ENCODE measurements around the gene PPIE.

- TF ChIP-seq EZH2 (IDR thresholded peaks at IDR 0.05; ENCODE audit: borderline replicate concordance, low read depth, low read length, poor library complexity, severe bottlenecking) (no peak), CTCF (conservative IDR thresholded peaks at IDR 0.05; ENCODE audit: low read depth, low read length) (no peak)
Observed at GRCh38 chr1:39707506-39707905, 31.2 kb upstream of the PPIE start.
